AG04450 (cell line): ENCODE measurements around the gene PLXNA4. TPM values are rescaled to one million over a fixed set of nuclear protein-coding genes. Genes with fewer than 3 reads are reported as not detected.

Source experiments
- CTCF ChIA-PET: fragments of 300-600, 350-600 bp; formaldehyde crosslinking; extraction: SDS; loops from one replicate; lab custom pipeline; 2022; ENCODE audit warnings: antibody characterized with exemption, inconsistent platforms; lab: Charles Lee
- POLR2A ChIA-PET: fragments of 350-600 bp; formaldehyde crosslinking; extraction: SDS; loops from one replicate; lab custom pipeline; 2021; ENCODE audit warnings: antibody characterized with exemption, inconsistent platforms; lab: Yijun Ruan, JAX
- DNase-seq: peaks from one replicate; pipeline ENCODE4 v3.0.0-alpha.2; 2011; ENCODE audit warnings: low read depth, low spot score
- H3K27ac ChIP-seq: one replicate; pipeline ENCODE4 v1.5.1; 2012; ENCODE audit warnings: low read depth, low read length, control low read depth
- H3K27me3 ChIP-seq: one replicate; pipeline ENCODE4 v1.6.0; 2012; ENCODE audit warnings: low read length; ENCODE audit not compliant: control insufficient read depth, insufficient read depth
- H3K4me3 ChIP-seq: 2 replicates; pipeline ENCODE4 v1.5.1; 2011; ENCODE audit warnings: mild to moderate bottlenecking, low read depth, low read length, control low read depth
- H3K9me3 ChIP-seq: 2 replicates; pipeline ENCODE4 v1.5.1; 2012; ENCODE audit warnings: low read length; ENCODE audit not compliant: control insufficient read depth, insufficient read depth
- polyA plus RNA-seq: library from polyadenylated mRNA; depleted of rRNA; stranded (reverse); fragments of >200 nt; gene quantifications from 2 replicates; pipeline ENCODE4 v1.2.3, GENCODE V29; 2011
- TF ChIP-seq, protein P1 (sequence below): IDR thresholded peaks from 2 replicates; pipeline ENCODE4 v1.5.1; 2011; ENCODE audit warnings: low read depth, low read length, control low read depth, inconsistent platforms

PLXNA4 gene
- polyA plus RNA-seq, 1 experiment = 0.05 TPM

DNA sequence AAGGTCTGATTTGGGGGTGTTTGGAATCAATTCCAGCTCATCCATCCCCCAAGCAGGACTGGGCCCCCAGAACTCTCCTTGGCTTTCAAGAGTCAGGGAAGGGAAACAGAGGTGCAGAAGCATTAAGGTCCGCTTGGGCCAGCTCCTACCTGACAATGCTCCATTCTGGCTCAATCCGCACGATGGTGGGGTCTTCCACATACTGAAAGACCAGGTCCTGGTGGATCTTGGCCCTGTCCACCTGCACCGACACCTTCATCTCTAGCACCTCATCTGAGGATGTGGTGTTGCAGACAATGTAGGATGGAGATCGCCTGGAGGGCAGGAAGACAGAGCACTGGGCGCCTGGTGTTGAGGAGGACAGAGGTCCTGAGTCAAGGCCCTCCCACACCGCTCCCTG, 391.1 kb downstream of the PLXNA4 start:
- no peak overlapping the region for H3K27ac ChIP-seq
- H3K9me3 ChIP-seq = peaks cover 7% of the 10 kb centered on the region
- ChIA-PET CTCF (no interaction called here), POLR2A (no interaction called here)
- TF ChIP-seq, protein P1, sequence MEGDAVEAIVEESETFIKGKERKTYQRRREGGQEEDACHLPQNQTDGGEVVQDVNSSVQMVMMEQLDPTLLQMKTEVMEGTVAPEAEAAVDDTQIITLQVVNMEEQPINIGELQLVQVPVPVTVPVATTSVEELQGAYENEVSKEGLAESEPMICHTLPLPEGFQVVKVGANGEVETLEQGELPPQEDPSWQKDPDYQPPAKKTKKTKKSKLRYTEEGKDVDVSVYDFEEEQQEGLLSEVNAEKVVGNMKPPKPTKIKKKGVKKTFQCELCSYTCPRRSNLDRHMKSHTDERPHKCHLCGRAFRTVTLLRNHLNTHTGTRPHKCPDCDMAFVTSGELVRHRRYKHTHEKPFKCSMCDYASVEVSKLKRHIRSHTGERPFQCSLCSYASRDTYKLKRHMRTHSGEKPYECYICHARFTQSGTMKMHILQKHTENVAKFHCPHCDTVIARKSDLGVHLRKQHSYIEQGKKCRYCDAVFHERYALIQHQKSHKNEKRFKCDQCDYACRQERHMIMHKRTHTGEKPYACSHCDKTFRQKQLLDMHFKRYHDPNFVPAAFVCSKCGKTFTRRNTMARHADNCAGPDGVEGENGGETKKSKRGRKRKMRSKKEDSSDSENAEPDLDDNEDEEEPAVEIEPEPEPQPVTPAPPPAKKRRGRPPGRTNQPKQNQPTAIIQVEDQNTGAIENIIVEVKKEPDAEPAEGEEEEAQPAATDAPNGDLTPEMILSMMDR = no peak
- H3K27me3 ChIP-seq = no peaks in the 10 kb centered on the region
- DNase-seq = no peak
- no peak overlapping the region for H3K4me3 ChIP-seq

DNA sequence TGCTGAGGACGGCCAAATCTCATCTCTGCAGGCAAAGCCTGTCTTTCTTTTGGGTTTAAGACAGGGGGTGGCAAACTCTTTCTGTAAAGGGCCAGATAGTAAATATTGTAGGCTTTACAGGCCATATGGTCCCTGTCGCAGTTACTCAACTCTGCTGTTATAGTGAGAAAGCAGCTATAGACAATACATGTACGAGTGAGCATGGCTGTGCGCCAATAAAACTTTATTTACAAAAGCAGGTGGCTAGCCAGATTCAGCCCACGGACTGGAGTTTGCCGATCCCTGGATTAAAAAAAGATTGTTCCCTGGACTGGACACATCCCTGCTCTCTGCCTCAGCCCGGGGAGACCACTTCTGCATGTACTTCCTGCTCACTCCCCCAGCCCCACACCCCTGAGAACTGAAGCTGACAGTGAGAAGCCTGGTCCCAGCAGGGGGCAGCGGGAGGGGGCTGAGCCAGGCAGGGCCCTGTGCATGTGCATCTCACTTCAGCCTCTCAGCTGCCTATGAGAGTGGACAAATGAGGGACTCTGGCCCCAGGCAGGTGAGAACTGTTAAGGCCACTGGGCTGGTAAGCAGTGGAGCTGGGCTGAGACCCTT, 392.4 kb downstream of the PLXNA4 start:
- TF ChIP-seq, protein P1 = no peak
- ChIA-PET POLR2A (no interaction called here), CTCF (interaction anchor here (1.2 kb wide), 1 partner anchor 239 kb away, joined by 3 read pairs; no protein-coding TSS in a partner anchor)
- H3K27me3 ChIP-seq = no peaks in the 10 kb centered on the region
- H3K4me3 ChIP-seq = no peak overlapping the region
- peaks cover 7% of the 10 kb centered on the region for H3K9me3 ChIP-seq
- H3K27ac ChIP-seq = no peak overlapping the region
- DNase-seq = no peak

DNA sequence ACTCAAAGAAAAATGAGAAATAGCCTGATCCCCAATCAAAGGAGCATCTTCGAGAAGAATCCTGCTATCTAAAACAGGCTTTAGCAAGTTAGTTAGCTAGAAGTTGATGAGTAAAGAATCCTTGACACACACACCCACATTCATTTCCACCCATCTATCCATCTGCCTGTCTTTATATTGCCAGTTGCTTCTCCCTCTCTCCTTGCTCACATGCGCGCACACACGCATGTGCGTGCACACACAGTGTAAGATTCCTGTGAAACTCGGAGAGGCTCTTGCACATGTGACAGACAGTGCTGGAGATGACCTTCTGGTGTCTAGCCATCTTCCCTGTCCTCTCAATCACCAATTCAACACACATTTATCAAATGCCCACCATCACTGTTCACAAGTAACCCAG, 393.3 kb downstream of the PLXNA4 start:
- Histone ChIP-seq H3K27me3 (no peaks in the 10 kb centered on the region), H3K4me3 (no peak overlapping the region), H3K27ac (no peak overlapping the region), H3K9me3 (peaks cover 7% of the 10 kb centered on the region)
- TF ChIP-seq, protein P1 = no peak
- POLR2A ChIA-PET = no interaction called here
- CTCF ChIA-PET = no interaction called here
- DNase-seq = no peak

DNA sequence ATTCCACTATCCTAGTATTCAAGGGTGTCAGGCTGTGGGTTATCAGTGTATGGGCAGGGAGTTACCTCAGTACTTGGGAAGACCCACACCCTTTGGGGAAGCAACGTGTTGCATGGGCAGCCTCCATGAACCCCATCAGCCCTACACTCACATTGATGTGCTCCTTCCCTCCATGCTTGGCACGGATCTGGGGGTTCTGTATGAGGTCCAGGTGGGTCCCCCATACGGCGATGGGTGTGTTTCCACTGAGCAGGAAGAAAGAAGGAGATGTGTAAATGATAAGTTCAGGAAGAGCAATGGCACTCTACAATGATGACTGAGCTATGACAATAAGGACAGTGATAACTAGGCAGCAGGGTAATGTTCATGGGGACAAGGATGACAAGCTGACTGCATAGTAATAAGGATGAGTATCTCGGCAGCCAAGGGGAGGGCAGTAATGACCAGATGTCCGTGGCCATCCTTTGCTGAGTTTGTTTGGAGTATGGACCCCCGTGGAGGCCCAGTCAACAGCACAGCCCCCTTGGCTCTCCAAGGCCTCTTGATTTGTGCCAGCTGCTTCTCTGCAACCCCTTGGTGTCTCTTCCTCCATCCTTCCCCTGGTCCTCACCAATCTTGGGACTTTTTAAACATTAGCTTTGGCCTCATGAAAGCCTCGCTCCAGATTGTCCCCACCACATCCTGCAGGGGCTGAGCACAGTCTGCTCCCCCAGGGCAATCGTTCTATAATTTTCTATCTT, 394.2 kb downstream of the PLXNA4 start:
- peaks cover 3% of the 10 kb centered on the region for H3K9me3 ChIP-seq
- ChIA-PET CTCF (no interaction called here), POLR2A (no interaction called here)
- H3K27me3 ChIP-seq = no peaks in the 10 kb centered on the region
- no peak overlapping the region for H3K27ac ChIP-seq
- H3K4me3 ChIP-seq = no peak overlapping the region
- TF ChIP-seq, protein P1 = no peak
- DNase-seq = no peak

DNA sequence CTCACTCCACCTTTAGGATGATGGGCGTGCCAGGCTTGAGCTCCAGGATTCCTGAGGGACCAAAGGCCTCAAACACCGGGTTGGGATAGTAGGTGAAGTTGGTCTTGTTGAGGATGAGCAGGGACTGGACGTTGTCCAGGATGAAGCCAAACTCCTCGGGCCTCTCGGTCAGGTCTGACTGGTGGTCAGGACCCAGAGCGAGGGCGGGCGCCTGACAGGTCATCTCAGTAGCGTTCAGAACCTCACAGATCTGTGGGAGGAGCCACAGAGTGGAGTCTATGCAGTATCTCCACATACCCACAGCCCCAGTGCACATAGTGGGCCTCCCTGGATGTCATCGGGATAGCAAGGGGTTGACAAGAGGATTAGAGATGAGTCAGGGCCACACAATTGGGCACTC, 394.9 kb downstream of the PLXNA4 start:
- POLR2A ChIA-PET = no interaction called here
- no peak for DNase-seq
- no peaks in the 10 kb centered on the region; the same call in 1 of the 2 replicates for H3K9me3 ChIP-seq
- no peaks in the 10 kb centered on the region for H3K27me3 ChIP-seq
- H3K4me3 ChIP-seq = no peak overlapping the region
- CTCF ChIA-PET = interaction anchor here (0.6 kb wide), 1 partner anchor 52 kb away, joined by 3 read pairs; no protein-coding TSS in a partner anchor
- H3K27ac ChIP-seq = no peak overlapping the region
- TF ChIP-seq, protein P1 = no peak
